K562 (cell line): ENCODE measurements around the gene KCND1. TPM values are rescaled to one million over a fixed set of nuclear protein-coding genes. Genes with fewer than 3 reads are reported as not detected.

Experiments used
- ARID1B ChIP-seq: fragments of 450-650 bp; IDR thresholded peaks from 2 replicates; pipeline ENCODE4 v1.6.1; 2016; ENCODE audit warnings: antibody characterized with exemption, mild to moderate bottlenecking, inconsistent platforms
- BDP1 ChIP-seq: IDR thresholded peaks from 3 replicates; pipeline ENCODE4 v1.6.1; 2011; ENCODE audit not compliant: insufficient read length, insufficient read depth
- CHD2 ChIP-seq: IDR thresholded peaks from 2 replicates; pipeline ENCODE4 v1.6.1; 2011; ENCODE audit warnings: low read depth, low read length
- CREB3 ChIP-seq: fragments of 450-650 bp; conservative IDR thresholded peaks from 2 replicates; pipeline ENCODE4 v1.6.1; 2016; ENCODE audit warnings: missing genetic modification characterization, low read depth, mild to moderate bottlenecking, missing compliant biosample characterization, moderate library complexity
- E2F1 ChIP-seq: sonication (generic); formaldehyde crosslinking; IDR thresholded peaks from 2 replicates; pipeline ENCODE4 v1.8.1; 2023; ENCODE audit warnings: mild to moderate bottlenecking, missing genetic modification reagents, moderate library complexity
- ETV5 ChIP-seq: sonication (generic); formaldehyde crosslinking; IDR thresholded peaks from 2 replicates; pipeline ENCODE4 v1.4.0; 2020; ENCODE audit warnings: low read depth, mild to moderate bottlenecking, missing genetic modification reagents
- HNRNPK ChIP-seq: fragments of 200-400 bp; formaldehyde crosslinking; IDR thresholded peaks from one replicate; pipeline ENCODE4 v1.6.1; 2018; ENCODE audit warnings: mild to moderate bottlenecking, low read depth, low read length; ENCODE audit not compliant: poor library complexity, severe bottlenecking
- NFE2L1 ChIP-seq: fragments of 450-650 bp; IDR thresholded peaks from 2 replicates; pipeline ENCODE4 v1.6.1; 2016; ENCODE audit warnings: missing genetic modification characterization, low read depth, mild to moderate bottlenecking, missing compliant biosample characterization, moderate library complexity, borderline replicate concordance
- NFIX ChIP-seq: fragments of 250-450 bp; sonication (Bioruptor Pico); IDR thresholded peaks from 2 replicates; pipeline ENCODE4 v1.4.0; 2020; ENCODE audit warnings: low read depth, mild to moderate bottlenecking, moderate library complexity
- PHF21A ChIP-seq: fragments of 450-650 bp; IDR thresholded peaks from 2 replicates; pipeline ENCODE4 v1.6.1; 2017; ENCODE audit warnings: low read depth, borderline replicate concordance
- POLR3A ChIP-seq: IDR thresholded peaks from 2 replicates; pipeline ENCODE4 v1.6.1; 2011; ENCODE audit warnings: borderline replicate concordance, mild to moderate bottlenecking, moderate library complexity; ENCODE audit not compliant: insufficient read length, insufficient read depth; ENCODE audit errors: extremely low read depth
- SUPT5H ChIP-seq: fragments of 450-650 bp; IDR thresholded peaks from 2 replicates; pipeline ENCODE4 v1.6.1; 2016
- TRIM28 ChIP-seq: fragments of 450-650 bp; IDR thresholded peaks from 2 replicates; pipeline ENCODE4 v1.6.1; 2017
- ZBTB12 ChIP-seq: fragments of 250-450 bp; sonication (Bioruptor Pico); IDR thresholded peaks from 2 replicates; pipeline ENCODE4 v1.4.0; 2020
- ZKSCAN1 ChIP-seq: fragments of 150-350 bp; IDR thresholded peaks from 2 replicates; pipeline ENCODE4 v1.6.1; 2016; ENCODE audit warnings: low read depth, low read length
- ZNF707 ChIP-seq: fragments of 250-450 bp; sonication (Bioruptor Pico); conservative IDR thresholded peaks from 2 replicates; pipeline ENCODE4 v1.8.0; 2022; ENCODE audit warnings: inconsistent platforms, mild to moderate bottlenecking, moderate library complexity
- polyA plus RNA-seq, 8 experiments: library from polyadenylated mRNA; depleted of rRNA in 4 of 8; stranded (reverse) in 5 of 8; unstranded in 3 of 8; fragments of >200 nt; fragmentation: Nextera tagmentation in 2 of 8; fragmentation: Illumina TruSeq in 1 of 8; extraction: Ambion mirVana in 2 of 8; extraction: Trizol in 1 of 8; gene quantifications; 2 replicates each; pipeline versions ENCODE4 v1.2.1 to v1.2.3, GENCODE V29; 2011 to 2014; ENCODE audit warnings: inconsistent platforms in 1 of 8, missing spikeins in 1 of 8
- total RNA-seq, 7 experiments: library from RNA; depleted of rRNA in 6 of 7; stranded (reverse); fragments of >200 nt in 6 of 7; fragmentation: Illumina TruSeq in 2 of 7; extraction: Trizol in 2 of 7; gene quantifications; 2 replicates each; pipeline versions ENCODE4 v1.2.1 to v1.2.3, GENCODE V29; 2011 to 2021; ENCODE audit warnings: low replicate concordance in 1 of 7
- TF ChIP-seq, protein P1 (sequence below): fragments of 200-400 bp; formaldehyde crosslinking; IDR thresholded peaks from 2 replicates; pipeline ENCODE4 v1.6.1; 2017; ENCODE audit warnings: mild to moderate bottlenecking, low read depth, low read length, moderate library complexity
- TF ChIP-seq, protein P2 (sequence below): fragments of 450-650 bp; formaldehyde crosslinking; IDR thresholded peaks from 2 replicates; pipeline ENCODE4 v1.4.0; 2020; ENCODE audit warnings: mild to moderate bottlenecking
- TF ChIP-seq, protein P3 (sequence below): fragments of 450-650 bp; conservative IDR thresholded peaks from 2 replicates; pipeline ENCODE4 v1.6.1; 2016; ENCODE audit warnings: missing genetic modification characterization, low read depth, mild to moderate bottlenecking, control low read depth, missing compliant biosample characterization

The KCND1 gene
- total and polyA plus RNA-seq, 9 of the 15 experiments (the other 6 are each of a cell fraction or from before 2014, with no cell fraction given), result 0.06 to 0.83 (median 0.39) TPM; not detected in 1

GRCh38 chrX:48918643-48919340 lies 52.9 kb downstream of the KCND1 start, which contains the start of gene PIM2 (continued):
- TF ChIP-seq ZBTB12 (no peak), NFIX (CRISPR knock-in tag) (no peak), CREB3 (tag) (no peak), E2F1 (CRISPR knock-in tag) (no peak), POLR3A (no peak), HNRNPK (no peak), NFE2L1 (tag) (no peak), ZNF707 (CRISPR knock-in tag) (no peak), TRIM28 (no peak), BDP1 (no peak), ZKSCAN1 (no peak), ETV5 (peak; percentile 17; the same call in 1 of the 2 replicates), ARID1B (no peak; the same call in 1 of the 2 replicates), PHF21A (no peak), CHD2 (no peak; the same call in 1 of the 2 replicates), SUPT5H (peak; percentile 84)
- TF ChIP-seq, protein P1, sequence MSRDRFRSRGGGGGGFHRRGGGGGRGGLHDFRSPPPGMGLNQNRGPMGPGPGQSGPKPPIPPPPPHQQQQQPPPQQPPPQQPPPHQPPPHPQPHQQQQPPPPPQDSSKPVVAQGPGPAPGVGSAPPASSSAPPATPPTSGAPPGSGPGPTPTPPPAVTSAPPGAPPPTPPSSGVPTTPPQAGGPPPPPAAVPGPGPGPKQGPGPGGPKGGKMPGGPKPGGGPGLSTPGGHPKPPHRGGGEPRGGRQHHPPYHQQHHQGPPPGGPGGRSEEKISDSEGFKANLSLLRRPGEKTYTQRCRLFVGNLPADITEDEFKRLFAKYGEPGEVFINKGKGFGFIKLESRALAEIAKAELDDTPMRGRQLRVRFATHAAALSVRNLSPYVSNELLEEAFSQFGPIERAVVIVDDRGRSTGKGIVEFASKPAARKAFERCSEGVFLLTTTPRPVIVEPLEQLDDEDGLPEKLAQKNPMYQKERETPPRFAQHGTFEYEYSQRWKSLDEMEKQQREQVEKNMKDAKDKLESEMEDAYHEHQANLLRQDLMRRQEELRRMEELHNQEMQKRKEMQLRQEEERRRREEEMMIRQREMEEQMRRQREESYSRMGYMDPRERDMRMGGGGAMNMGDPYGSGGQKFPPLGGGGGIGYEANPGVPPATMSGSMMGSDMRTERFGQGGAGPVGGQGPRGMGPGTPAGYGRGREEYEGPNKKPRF, result no peak
- TF ChIP-seq, protein P2, sequence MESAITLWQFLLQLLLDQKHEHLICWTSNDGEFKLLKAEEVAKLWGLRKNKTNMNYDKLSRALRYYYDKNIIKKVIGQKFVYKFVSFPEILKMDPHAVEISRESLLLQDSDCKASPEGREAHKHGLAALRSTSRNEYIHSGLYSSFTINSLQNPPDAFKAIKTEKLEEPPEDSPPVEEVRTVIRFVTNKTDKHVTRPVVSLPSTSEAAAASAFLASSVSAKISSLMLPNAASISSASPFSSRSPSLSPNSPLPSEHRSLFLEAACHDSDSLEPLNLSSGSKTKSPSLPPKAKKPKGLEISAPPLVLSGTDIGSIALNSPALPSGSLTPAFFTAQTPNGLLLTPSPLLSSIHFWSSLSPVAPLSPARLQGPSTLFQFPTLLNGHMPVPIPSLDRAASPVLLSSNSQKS (CRISPR knock-in tag), result no peak
- TF ChIP-seq, protein P3, sequence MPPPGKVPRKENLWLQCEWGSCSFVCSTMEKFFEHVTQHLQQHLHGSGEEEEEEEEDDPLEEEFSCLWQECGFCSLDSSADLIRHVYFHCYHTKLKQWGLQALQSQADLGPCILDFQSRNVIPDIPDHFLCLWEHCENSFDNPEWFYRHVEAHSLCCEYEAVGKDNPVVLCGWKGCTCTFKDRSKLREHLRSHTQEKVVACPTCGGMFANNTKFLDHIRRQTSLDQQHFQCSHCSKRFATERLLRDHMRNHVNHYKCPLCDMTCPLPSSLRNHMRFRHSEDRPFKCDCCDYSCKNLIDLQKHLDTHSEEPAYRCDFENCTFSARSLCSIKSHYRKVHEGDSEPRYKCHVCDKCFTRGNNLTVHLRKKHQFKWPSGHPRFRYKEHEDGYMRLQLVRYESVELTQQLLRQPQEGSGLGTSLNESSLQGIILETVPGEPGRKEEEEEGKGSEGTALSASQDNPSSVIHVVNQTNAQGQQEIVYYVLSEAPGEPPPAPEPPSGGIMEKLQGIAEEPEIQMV (tag), result no peak
